DND-41 (cell line): ENCODE results near the gene GLT8D2.

ENCODE experiments used
- EZH2 ChIP-seq: IDR thresholded peaks from 3 replicates; pipeline ENCODE4 v1.6.1; 2012; ENCODE audit warnings: borderline replicate concordance, low read depth, mild to moderate bottlenecking, moderate library complexity, low read length, inconsistent platforms; ENCODE audit not compliant: severe bottlenecking
- TF ChIP-seq, protein P1 (sequence below): IDR thresholded peaks from 2 replicates; pipeline ENCODE4 v1.5.1; 2012; ENCODE audit warnings: borderline replicate concordance, low read length, moderate library complexity, mild to moderate bottlenecking; ENCODE audit not compliant: poor library complexity, severe bottlenecking; ENCODE audit errors: extremely low read depth

DNA sequence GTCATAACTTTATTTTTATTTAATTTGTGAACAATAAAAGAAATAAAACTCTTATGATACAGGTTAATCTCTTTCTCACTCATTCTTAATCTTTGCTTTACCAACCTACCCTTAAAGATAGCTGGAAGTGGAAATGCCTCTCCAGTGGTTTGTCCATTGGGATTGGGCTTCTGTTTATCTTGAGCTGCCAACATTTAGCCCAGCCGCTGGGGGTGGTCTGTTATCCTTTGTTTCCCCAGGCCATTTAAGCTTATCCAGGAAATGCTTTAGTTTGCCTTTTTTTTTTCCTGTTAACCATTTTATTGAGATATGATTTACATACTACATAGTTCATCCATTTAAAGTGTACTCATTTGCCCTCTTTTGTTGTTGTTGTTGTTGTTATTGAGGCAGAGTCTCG lies 76.1 kb downstream of the GLT8D2 start:
- TF ChIP-seq EZH2, result no peak
- TF ChIP-seq, protein P1, sequence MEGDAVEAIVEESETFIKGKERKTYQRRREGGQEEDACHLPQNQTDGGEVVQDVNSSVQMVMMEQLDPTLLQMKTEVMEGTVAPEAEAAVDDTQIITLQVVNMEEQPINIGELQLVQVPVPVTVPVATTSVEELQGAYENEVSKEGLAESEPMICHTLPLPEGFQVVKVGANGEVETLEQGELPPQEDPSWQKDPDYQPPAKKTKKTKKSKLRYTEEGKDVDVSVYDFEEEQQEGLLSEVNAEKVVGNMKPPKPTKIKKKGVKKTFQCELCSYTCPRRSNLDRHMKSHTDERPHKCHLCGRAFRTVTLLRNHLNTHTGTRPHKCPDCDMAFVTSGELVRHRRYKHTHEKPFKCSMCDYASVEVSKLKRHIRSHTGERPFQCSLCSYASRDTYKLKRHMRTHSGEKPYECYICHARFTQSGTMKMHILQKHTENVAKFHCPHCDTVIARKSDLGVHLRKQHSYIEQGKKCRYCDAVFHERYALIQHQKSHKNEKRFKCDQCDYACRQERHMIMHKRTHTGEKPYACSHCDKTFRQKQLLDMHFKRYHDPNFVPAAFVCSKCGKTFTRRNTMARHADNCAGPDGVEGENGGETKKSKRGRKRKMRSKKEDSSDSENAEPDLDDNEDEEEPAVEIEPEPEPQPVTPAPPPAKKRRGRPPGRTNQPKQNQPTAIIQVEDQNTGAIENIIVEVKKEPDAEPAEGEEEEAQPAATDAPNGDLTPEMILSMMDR, result no peak
